Chondrocyte (in vitro differentiated cells): ENCODE results near the gene EHMT2. TPM values are rescaled to one million over a fixed set of nuclear protein-coding genes. Genes with fewer than 3 reads are reported as not detected.

Experiments used
- DNase-seq: peaks from one replicate; pipeline ENCODE4 v3.0.0; 2021; ENCODE audit warnings: mixed read lengths, low spot score
- H3K27ac Mint-ChIP-seq: one replicate; pipeline ENCODE4 v1.8.0; 2021; ENCODE audit warnings: mild to moderate bottlenecking, moderate library complexity, mixed read lengths; ENCODE audit not compliant: unreplicated experiment
- H3K27me3 Mint-ChIP-seq: 2 replicates; pipeline ENCODE4 v1.8.0; 2021; ENCODE audit warnings: low read depth, mixed read lengths
- H3K36me3 Mint-ChIP-seq: 2 replicates; pipeline ENCODE4 v1.8.0; 2021; ENCODE audit warnings: low read depth, mixed read lengths
- H3K4me1 Mint-ChIP-seq: 2 replicates; pipeline ENCODE4 v1.8.0; 2021; ENCODE audit warnings: low read depth, mild to moderate bottlenecking, mixed read lengths
- H3K4me3 Mint-ChIP-seq: one replicate; pipeline ENCODE4 v1.8.0; 2021; ENCODE audit warnings: mild to moderate bottlenecking, moderate library complexity, mixed read lengths; ENCODE audit not compliant: unreplicated experiment
- H3K9me3 Mint-ChIP-seq: 2 replicates; pipeline ENCODE4 v1.8.0; 2021; ENCODE audit warnings: low read depth, mixed read lengths
- total RNA-seq: library from RNA; stranded (reverse); gene quantifications from 3 replicates; pipeline ENCODE4 v1.2.1, GENCODE V29; 2021
- TF ChIP-seq, protein P1 (sequence below): fragments of 200-600 bp; sonication (generic); IDR thresholded peaks from 2 replicates; pipeline ENCODE4 v1.5.0; 2021; ENCODE audit warnings: antibody characterized with exemption, mild to moderate bottlenecking, moderate library complexity

The EHMT2 gene
- total RNA-seq, 1 donor from 2014 or later = 37.7 TPM

DNA sequence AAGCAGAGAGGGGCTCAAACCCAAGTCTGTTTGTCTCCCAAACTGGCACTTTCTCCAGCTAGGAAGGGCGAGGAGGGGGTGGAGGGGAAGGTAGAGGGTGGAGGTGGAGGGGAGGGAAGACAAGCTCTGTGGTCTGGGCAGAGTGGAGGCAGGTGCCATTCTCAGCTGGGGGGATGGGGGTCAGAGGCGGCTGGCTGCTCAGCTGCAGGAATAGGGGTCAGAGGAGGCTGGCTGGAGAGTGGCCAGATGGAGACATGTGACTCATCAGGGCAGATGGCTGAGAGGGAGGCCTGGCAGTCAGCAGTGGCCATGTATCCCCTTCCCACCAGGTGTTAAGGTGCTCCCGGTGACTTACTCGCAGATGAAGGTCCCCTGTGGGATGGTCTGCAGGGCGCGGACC, 15.2 kb downstream of the EHMT2 start:
- no peaks in the 10 kb centered on the region for H3K9me3 Mint-ChIP-seq
- TF ChIP-seq, protein P1, sequence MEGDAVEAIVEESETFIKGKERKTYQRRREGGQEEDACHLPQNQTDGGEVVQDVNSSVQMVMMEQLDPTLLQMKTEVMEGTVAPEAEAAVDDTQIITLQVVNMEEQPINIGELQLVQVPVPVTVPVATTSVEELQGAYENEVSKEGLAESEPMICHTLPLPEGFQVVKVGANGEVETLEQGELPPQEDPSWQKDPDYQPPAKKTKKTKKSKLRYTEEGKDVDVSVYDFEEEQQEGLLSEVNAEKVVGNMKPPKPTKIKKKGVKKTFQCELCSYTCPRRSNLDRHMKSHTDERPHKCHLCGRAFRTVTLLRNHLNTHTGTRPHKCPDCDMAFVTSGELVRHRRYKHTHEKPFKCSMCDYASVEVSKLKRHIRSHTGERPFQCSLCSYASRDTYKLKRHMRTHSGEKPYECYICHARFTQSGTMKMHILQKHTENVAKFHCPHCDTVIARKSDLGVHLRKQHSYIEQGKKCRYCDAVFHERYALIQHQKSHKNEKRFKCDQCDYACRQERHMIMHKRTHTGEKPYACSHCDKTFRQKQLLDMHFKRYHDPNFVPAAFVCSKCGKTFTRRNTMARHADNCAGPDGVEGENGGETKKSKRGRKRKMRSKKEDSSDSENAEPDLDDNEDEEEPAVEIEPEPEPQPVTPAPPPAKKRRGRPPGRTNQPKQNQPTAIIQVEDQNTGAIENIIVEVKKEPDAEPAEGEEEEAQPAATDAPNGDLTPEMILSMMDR = no peak
- H3K27ac Mint-ChIP-seq = no peak overlapping the region
- no peak for DNase-seq
- H3K4me3 Mint-ChIP-seq = no peak overlapping the region
- H3K4me1 Mint-ChIP-seq = no peaks in the 10 kb centered on the region
- H3K27me3 Mint-ChIP-seq = no peaks in the 10 kb centered on the region
- peaks cover 33% of the 10 kb centered on the region for H3K36me3 Mint-ChIP-seq

DNA sequence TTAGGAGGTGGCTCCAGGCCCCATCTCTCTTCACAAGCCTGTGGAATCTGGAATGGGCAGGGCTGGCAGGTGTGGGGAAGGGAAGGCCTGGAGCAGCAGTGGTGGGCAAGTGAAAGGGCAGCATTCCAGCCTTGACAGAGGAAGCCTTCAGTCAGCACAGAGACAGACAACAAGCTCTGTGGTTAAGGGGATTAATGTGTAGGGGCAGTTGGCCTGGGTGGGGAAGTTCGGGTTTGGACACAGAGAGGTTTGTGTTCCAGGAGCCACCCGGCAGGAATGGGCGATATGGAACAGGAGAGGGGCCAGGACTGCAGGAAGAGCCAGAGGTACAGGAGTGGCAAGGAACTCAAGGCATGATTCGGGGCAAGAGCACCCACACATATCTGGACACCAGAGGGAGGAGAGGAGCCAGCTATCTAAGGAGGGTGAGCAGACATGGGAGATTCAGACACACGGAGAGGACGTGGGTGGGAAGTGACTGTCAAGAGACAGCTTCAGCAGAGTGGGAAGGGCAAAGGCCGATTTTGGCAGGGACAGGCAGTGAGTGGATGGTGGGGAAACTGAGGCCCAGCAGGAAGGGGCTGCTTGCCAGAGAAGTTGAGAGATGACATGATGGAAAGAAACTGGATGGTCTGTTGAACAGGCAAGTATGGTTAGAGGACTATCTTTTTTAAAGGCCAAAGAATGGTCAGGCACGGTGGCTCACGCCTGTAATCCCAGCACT, 16.2 kb downstream of the EHMT2 start:
- no peak for DNase-seq
- no peak overlapping the region for H3K4me3 Mint-ChIP-seq
- peaks cover 32% of the 10 kb centered on the region for H3K36me3 Mint-ChIP-seq

DNA sequence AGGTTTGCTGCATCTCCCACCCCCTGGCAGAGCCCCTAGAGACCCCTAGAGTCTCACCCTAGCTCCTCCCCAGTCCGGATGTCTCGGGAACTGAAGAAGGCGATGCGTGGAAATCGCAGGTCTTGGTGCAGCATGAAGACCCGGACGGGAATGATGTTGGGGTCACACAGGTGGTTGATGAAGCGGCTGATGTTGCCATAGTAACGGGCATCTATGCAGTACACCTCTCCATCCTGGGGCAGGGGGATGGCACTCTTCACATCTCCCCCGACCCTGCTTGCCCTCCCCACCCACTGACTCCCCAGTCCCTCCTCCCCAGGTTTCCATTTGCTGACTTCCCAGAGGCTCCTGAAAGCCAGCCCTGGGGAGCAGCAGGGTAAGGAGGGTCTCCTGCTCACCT, 16.9 kb downstream of the EHMT2 start:
- H3K27me3 Mint-ChIP-seq = no peaks in the 10 kb centered on the region
- H3K27ac Mint-ChIP-seq = no peak overlapping the region
- no peaks in the 10 kb centered on the region for H3K4me1 Mint-ChIP-seq
- DNase-seq = no peak
- H3K4me3 Mint-ChIP-seq = no peak overlapping the region
- peaks cover 28% of the 10 kb centered on the region for H3K36me3 Mint-ChIP-seq
- H3K9me3 Mint-ChIP-seq = no peaks in the 10 kb centered on the region
- TF ChIP-seq, protein P1 = no peak

More for the DNA sequence above, 16.2 kb downstream of the EHMT2 start:
- Mint-ChIP-seq H3K27me3 (no peaks in the 10 kb centered on the region), H3K4me1 (no peaks in the 10 kb centered on the region), H3K27ac (no peak overlapping the region), H3K9me3 (no peaks in the 10 kb centered on the region)
- TF ChIP-seq, protein P1 = no peak

DNA sequence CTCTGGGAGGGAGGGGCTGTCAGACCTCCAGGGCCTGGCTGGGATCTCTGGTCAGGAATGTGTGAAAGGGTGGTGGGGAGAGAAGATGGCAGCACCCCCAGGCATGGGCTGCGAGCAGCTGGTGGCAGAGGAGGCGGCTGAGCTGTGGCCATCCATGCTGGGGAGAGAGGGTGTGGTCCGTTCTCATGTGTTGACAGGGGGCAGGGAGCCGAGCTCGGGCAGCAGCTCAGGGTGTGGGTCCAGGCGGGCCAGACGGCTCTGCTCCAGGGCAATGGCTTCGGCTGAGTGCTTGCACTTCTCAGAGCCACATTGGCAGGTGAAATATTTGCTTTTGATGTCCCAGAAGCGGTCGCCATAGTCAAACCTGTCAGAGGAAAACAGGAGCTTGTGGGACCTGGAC, 17.6 kb downstream of the EHMT2 start:
- DNase-seq = no peak
- Mint-ChIP-seq H3K27me3 (no peaks in the 10 kb centered on the region), H3K27ac (no peak overlapping the region), H3K4me3 (no peak overlapping the region), H3K36me3 (peaks cover 27% of the 10 kb centered on the region), H3K9me3 (no peaks in the 10 kb centered on the region), H3K4me1 (no peaks in the 10 kb centered on the region)
- TF ChIP-seq, protein P1 = no peak

DNA sequence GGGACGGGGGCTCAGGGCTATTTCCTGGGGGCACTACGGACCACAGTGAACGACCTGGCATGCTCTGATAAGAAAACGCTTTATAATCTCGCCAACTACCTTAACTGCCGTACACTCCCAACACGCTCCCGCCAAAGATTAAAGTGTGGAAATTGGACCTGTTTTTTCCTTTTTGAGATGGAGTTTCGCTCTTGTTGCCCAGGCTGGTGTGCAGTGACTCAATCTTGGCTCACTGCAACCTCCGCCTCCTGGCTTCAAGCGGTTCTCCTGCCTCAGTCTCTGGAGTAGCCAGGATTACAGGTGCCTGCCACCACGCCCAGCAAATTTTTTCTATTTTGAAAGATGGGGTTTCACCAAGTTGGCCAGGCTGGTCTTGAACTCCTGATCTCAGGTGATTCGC, 18.4 kb downstream of the EHMT2 start:
- H3K9me3 Mint-ChIP-seq = no peaks in the 10 kb centered on the region
- TF ChIP-seq, protein P1 = no peak
- peaks cover 27% of the 10 kb centered on the region for H3K36me3 Mint-ChIP-seq
- no peaks in the 10 kb centered on the region for H3K27me3 Mint-ChIP-seq
- no peak overlapping the region for H3K4me3 Mint-ChIP-seq
- no peak overlapping the region for H3K27ac Mint-ChIP-seq
- DNase-seq = no peak
- no peaks in the 10 kb centered on the region for H3K4me1 Mint-ChIP-seq
